ENCODE measurements around the gene SPOCK2. TPM values are rescaled to one million over a fixed set of nuclear protein-coding genes. Genes with fewer than 3 reads are reported as not detected.

SPOCK2 gene
- total and polyA plus RNA-seq, 2 of the 13 experiments (the other 11 are each of a cell fraction or from before 2014, with no cell fraction given) = 8.6 to 30.6 TPM

DNA sequence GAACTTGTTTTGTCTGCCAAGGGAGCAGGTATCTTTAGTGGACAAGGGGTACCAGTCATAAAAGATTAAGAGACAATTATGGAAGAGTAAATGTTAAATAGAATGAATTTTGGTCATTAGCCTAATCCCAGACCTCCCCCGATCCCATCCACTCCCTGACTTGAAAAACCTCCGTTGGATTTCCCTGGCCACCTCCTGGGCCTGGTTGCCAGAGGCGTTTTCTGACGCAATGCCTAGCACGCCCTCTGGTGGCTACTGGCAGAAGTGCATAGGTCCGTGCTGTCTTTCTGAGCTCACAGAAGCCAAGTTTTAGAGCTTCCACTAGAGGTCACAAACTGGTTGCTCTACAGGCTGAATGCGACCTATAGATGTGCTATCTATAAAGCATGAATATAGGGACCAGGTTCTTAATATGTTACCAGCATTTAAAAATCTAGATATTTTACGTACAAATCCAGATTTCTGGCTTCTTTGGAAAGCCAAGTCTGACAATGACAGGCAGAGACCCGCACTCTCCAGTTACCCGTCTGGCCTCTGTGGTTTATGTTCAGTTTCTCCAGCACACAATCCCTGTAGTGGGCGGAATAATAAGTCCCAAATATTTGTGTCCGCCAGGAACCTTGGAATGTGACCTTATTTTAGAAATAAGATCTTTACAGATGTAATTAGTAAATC lies 39.8 kb downstream of the SPOCK2 start (continued):
- TF ChIP-seq ELK4 (CRISPR knock-in tag; IDR thresholded peaks at IDR 0.05; ENCODE audit: borderline replicate concordance) = no peak
- TF ChIP-seq NR2F6 (IDR thresholded peaks at IDR 0.05) = 0 out of 2 replicates have a peak, but pooled peaks have one; percentile 40
- TF ChIP-seq NR2F6 (CRISPR knock-in tag; IDR thresholded peaks at IDR 0.05) = 0 out of 2 replicates have a peak, but pooled peaks have one; percentile 34
- no peak for TF ChIP-seq ZNF253 (CRISPR knock-in tag; IDR thresholded peaks at IDR 0.05; ENCODE audit: borderline replicate concordance)
- TF ChIP-seq ZEB1 (IDR thresholded peaks at IDR 0.05; ENCODE audit: insufficient replicate concordance, low read depth) = peak; percentile 32
- TF ChIP-seq SIN3B (IDR thresholded peaks at IDR 0.05; ENCODE audit: low read length) = no peak
- TF ChIP-seq HOXD1 (CRISPR knock-in tag; IDR thresholded peaks at IDR 0.05) = no peak
- TF ChIP-seq ATF7 (IDR thresholded peaks at IDR 0.05) = 0 out of 2 replicates have a peak, but pooled peaks have one; percentile 11
- TF ChIP-seq ATF7 (CRISPR knock-in tag; IDR thresholded peaks at IDR 0.05) = no peak
- no peak for TF ChIP-seq KDM6A (CRISPR knock-in tag; IDR thresholded peaks at IDR 0.05; ENCODE audit: low read depth)
- TF ChIP-seq DR1 (CRISPR knock-in tag; IDR thresholded peaks at IDR 0.05) = no peak
- TF ChIP-seq ZKSCAN5 (CRISPR knock-in tag; IDR thresholded peaks at IDR 0.05) = no peak
- no peak for TF ChIP-seq ZNF20 (CRISPR knock-in tag; IDR thresholded peaks at IDR 0.05)
- TF ChIP-seq ZNF331 (CRISPR knock-in tag; IDR thresholded peaks at IDR 0.05) = peak; percentile 69; the same call in 1 of the 2 replicates
- TF ChIP-seq SOX13 (IDR thresholded peaks at IDR 0.05) = no peak
- TF ChIP-seq SOX13 (CRISPR knock-in tag; conservative IDR thresholded peaks at IDR 0.05 in 1 of 2, IDR thresholded peaks at IDR 0.05 in 1 of 2) = peak in 1 of 2 experiments; percentile 37; a peak in 1 of 4 replicates
- TF ChIP-seq CHCHD3 (CRISPR knock-in tag; IDR thresholded peaks at IDR 0.05) = no peak
- TF ChIP-seq FOSL1 (CRISPR knock-in tag; IDR thresholded peaks at IDR 0.05; ENCODE audit: borderline replicate concordance) = no peak
- TF ChIP-seq ZNF552 (CRISPR knock-in tag; IDR thresholded peaks at IDR 0.05; ENCODE audit: borderline replicate concordance) = no peak
- TF ChIP-seq MAF1 (CRISPR knock-in tag; IDR thresholded peaks at IDR 0.05; ENCODE audit: borderline replicate concordance) = no peak
- no peak for TF ChIP-seq ZNF704 (CRISPR knock-in tag; IDR thresholded peaks at IDR 0.05; ENCODE audit: borderline replicate concordance)
- TF ChIP-seq, protein P1, sequence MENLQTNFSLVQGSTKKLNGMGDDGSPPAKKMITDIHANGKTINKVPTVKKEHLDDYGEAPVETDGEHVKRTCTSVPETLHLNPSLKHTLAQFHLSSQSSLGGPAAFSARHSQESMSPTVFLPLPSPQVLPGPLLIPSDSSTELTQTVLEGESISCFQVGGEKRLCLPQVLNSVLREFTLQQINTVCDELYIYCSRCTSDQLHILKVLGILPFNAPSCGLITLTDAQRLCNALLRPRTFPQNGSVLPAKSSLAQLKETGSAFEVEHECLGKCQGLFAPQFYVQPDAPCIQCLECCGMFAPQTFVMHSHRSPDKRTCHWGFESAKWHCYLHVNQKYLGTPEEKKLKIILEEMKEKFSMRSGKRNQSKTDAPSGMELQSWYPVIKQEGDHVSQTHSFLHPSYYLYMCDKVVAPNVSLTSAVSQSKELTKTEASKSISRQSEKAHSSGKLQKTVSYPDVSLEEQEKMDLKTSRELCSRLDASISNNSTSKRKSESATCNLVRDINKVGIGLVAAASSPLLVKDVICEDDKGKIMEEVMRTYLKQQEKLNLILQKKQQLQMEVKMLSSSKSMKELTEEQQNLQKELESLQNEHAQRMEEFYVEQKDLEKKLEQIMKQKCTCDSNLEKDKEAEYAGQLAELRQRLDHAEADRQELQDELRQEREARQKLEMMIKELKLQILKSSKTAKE (CRISPR knock-in tag; IDR thresholded peaks at IDR 0.05; ENCODE audit: borderline replicate concordance) = no peak
- no peak for TF ChIP-seq RFX5 (IDR thresholded peaks at IDR 0.05; ENCODE audit: low read depth, low read length)
- TF ChIP-seq HBP1 (CRISPR knock-in tag; IDR thresholded peaks at IDR 0.05; ENCODE audit: low read depth) = no peak
- TF ChIP-seq ZSCAN30 (CRISPR knock-in tag; IDR thresholded peaks at IDR 0.05) = no peak
- no peak for TF ChIP-seq ZNF232 (CRISPR knock-in tag; IDR thresholded peaks at IDR 0.05; ENCODE audit: borderline replicate concordance)
- TF ChIP-seq SATB2 (CRISPR knock-in tag; IDR thresholded peaks at IDR 0.05) = no peak

Data from HepG2 (cell line).